ENCODE measurements around the gene CBX3. TPM values are rescaled to one million over a fixed set of nuclear protein-coding genes. Genes with fewer than 3 reads are reported as not detected.
"Not testable (repeated sequence)": the region's sequence is repeated elsewhere in the genome, so short reads cannot be mapped to it uniquely, and the experiment has no call there.

The CBX3 gene
- total RNA-seq, 4 donors from 2014 or later = 51.5 to 78.5 (median 60.3) TPM

GRCh38 chr7:26182706-26183105 lies 18.8 kb upstream of the CBX3 start:
- peak overlapping the region in 2 of 4 donors; percentile 12 to 18 for H3K27ac ChIP-seq (replicated peaks in 1 of 4)
- no peak overlapping the region for H3K4me3 ChIP-seq
- no peaks in the 10 kb centered on the region for H3K9me3 ChIP-seq
- peaks cover 18 to 38% (median 22%) of the 10 kb centered on the region in 4 donors for H3K4me1 ChIP-seq
- no peak for DNase-seq (ENCODE audit: extremely low spot score)
- 89% methylated on average over 8 of the region's 8 CpGs for WGBS
- H3K27me3 ChIP-seq = no peaks in the 10 kb centered on the region
- peak in 1 of 2 donors; percentile 1 for TF ChIP-seq POLR2AphosphoS5 (IDR thresholded peaks at IDR 0.05)
- TF ChIP-seq CTCF (IDR thresholded peaks at IDR 0.05) = no peak
- no peak for TF ChIP-seq EP300 (IDR thresholded peaks at IDR 0.05)
- intact Hi-C loops (cut with DNase I) = no loop called here
- peaks cover 0 to 21% (median 8%) of the 10 kb centered on the region in 4 donors for H3K36me3 ChIP-seq

GRCh38 chr7:26183545-26184280 lies 17.8 kb upstream of the CBX3 start:
- no peaks in the 10 kb centered on the region for H3K9me3 ChIP-seq
- intact Hi-C loops (cut with DNase I) = no loop called here
- peak overlapping the region in 2 of 4 donors; percentile 18 to 20 for H3K27ac ChIP-seq (replicated peaks in 1 of 4)
- TF ChIP-seq POLR2A (IDR thresholded peaks at IDR 0.05; ENCODE audit: low read depth) (no peak), POLR2AphosphoS5 (IDR thresholded peaks at IDR 0.05) (peak in 1 of 2 donors; percentile 2)
- no peak overlapping the region for H3K4me3 ChIP-seq
- peaks cover 2 to 31% (median 18%) of the 10 kb centered on the region in 4 donors for H3K36me3 ChIP-seq
- 69% methylated on average over 4 of the region's 4 CpGs for WGBS
- no peak for DNase-seq (ENCODE audit: extremely low spot score)
- no peaks in the 10 kb centered on the region for H3K27me3 ChIP-seq
- peaks cover 18 to 38% (median 25%) of the 10 kb centered on the region in 4 donors for H3K4me1 ChIP-seq

GRCh38 chr7:26184281-26185101 lies 17.1 kb upstream of the CBX3 start:
- DNase-seq (ENCODE audit: extremely low spot score); intact Hi-C loops (cut with DNase I); H3K9me3 ChIP-seq; H3K4me3 ChIP-seq; H3K27me3 ChIP-seq: not testable (repeated sequence)
- 77% methylated on average over 4 of the region's 4 CpGs for WGBS
- TF ChIP-seq POLR2AphosphoS5 (IDR thresholded peaks at IDR 0.05) = peak in 1 of 2 donors; percentile 16
- peaks cover 8 to 38% (median 25%) of the 10 kb centered on the region in 4 donors for H3K36me3 ChIP-seq
- H3K4me1 ChIP-seq = peaks cover 18 to 37% (median 25%) of the 10 kb centered on the region in 4 donors
- peak overlapping the region in 1 of 4 donors; percentile 20 for H3K27ac ChIP-seq (replicated peaks in 1 of 4)

DNA sequence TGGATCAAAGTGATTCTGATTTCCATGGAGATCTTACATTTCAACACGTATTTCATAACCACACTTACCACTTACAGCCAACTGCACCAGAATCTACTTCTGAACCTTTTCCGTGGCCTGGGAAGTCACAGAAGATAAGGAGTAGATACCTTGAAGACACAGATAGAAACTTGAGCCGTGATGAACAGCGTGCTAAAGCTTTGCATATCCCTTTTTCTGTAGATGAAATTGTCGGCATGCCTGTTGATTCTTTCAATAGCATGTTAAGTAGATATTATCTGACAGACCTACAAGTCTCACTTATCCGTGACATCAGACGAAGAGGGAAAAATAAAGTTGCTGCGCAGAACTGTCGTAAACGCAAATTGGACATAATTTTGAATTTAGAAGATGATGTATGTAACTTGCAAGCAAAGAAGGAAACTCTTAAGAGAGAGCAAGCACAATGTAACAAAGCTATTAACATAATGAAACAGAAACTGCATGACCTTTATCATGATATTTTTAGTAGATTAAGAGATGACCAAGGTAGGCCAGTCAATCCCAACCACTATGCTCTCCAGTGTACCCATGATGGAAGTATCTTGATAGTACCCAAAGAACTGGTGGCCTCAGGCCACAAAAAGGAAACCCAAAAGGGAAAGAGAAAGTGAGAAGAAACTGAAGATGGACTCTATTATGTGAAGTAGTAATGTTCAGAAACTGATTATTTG lies 16.3 kb upstream of the CBX3 start:
- intact Hi-C loops (cut with DNase I) = no loop called here
- no peak for DNase-seq (ENCODE audit: extremely low spot score)
- H3K4me1 ChIP-seq = peaks cover 23 to 29% (median 25%) of the 10 kb centered on the region in 4 donors
- H3K9me3 ChIP-seq = no peaks in the 10 kb centered on the region
- H3K27me3 ChIP-seq = no peaks in the 10 kb centered on the region
- WGBS = 89% methylated on average over 10 of the region's 10 CpGs
- H3K4me3 ChIP-seq = no peak overlapping the region
- H3K27ac ChIP-seq (replicated peaks in 1 of 4) = no peak overlapping the region
- no peak for TF ChIP-seq POLR2AphosphoS5 (IDR thresholded peaks at IDR 0.05)
- TF ChIP-seq EP300 (IDR thresholded peaks at IDR 0.05) = no peak
- no peak for TF ChIP-seq CTCF (IDR thresholded peaks at IDR 0.05)
- TF ChIP-seq POLR2A (IDR thresholded peaks at IDR 0.05; ENCODE audit: low read depth) = no peak
- H3K36me3 ChIP-seq = peaks cover 14 to 46% (median 33%) of the 10 kb centered on the region in 4 donors

GRCh38 chr7:26185844-26186180 lies 15.7 kb upstream of the CBX3 start:
- Histone ChIP-seq H3K4me1 (peaks cover 20 to 28% (median 26%) of the 10 kb centered on the region in 4 donors), H3K36me3 (peaks cover 19 to 52% (median 38%) of the 10 kb centered on the region in 4 donors), H3K27me3 (no peaks in the 10 kb centered on the region), H3K4me3 (no peak overlapping the region), H3K9me3 (no peaks in the 10 kb centered on the region), H3K27ac (replicated peaks in 1 of 4) (no peak overlapping the region)
- TF ChIP-seq POLR2A (IDR thresholded peaks at IDR 0.05; ENCODE audit: low read depth) = no peak
- TF ChIP-seq CTCF (IDR thresholded peaks at IDR 0.05) = no peak
- no peak for TF ChIP-seq EP300 (IDR thresholded peaks at IDR 0.05)
- no peak for TF ChIP-seq POLR2AphosphoS5 (IDR thresholded peaks at IDR 0.05)
- 89% methylated on average over 1 of the region's 1 CpG for WGBS
- intact Hi-C loops (cut with DNase I) = no loop called here
- DNase-seq (ENCODE audit: extremely low spot score) = no peak

Data from esophagus muscularis mucosa (tissue), 4 donors.